ENCODE measurements around the gene ARHGAP15.

ARHGAP15 gene

DNA sequence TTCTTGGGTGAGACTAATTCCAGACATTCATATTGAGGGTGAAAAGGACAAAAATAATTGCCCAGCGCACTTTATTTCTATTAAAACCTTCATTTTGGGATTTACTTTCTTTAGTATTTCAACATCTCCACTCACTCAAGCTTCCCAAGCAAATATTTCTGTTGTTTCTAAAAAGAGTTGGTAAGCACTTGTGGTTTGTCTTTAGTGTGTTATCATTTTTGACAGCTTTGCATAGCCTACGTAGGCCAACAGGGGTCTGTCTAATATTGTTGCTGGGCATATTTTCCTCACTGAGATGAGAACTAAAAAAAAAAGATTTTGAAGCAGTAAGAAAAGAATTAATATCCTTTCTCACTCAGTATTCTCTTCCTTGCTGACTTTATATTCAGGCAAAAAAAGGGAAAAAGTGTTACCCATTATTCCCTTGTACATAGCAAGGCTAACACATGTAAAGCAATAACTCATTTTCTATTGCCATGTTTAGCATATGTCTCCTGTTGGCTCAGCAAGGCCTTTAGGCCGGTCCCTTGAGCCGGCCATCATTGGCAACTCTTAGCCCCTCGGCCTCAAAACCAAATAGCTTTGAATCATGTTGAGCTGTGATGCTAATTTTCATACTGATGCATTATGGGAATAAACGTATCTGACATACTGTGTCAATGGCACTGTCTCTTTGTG lies 494.2 kb downstream of the ARHGAP15 start:
- Mint-ChIP-seq H3K27ac (no peak overlapping the region), H3K4me1 (no peaks in the 10 kb centered on the region), H3K9me3 (peaks cover 6% of the 10 kb centered on the region), H3K27me3 (no peaks in the 10 kb centered on the region), H3K4me3 (no peak overlapping the region), H3K36me3 (peaks cover 62% of the 10 kb centered on the region)
- DNase-seq (ENCODE audit: low spot score in 2 of 2) = no peak
- ATAC-seq (ENCODE audit: low read depth) = no peak

DNA sequence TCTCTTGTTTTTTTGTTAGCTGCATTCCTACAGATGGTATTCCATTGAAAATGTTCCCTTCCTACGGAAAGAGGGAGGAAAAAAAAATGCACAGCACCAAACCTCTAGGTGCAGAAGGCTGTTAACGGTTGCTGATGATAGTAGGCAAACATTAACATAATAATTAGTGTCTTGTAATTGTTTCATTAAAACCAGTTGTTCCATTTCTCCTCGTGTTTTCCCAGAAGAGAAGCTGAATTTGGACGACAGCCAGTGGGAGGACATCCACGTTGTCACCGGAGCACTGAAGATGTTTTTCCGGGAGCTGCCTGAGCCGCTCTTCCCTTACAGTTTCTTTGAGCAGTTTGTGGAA lies 494.7 kb downstream of the ARHGAP15 start:
- Mint-ChIP-seq H3K4me1 (no peaks in the 10 kb centered on the region), H3K9me3 (peaks cover 6% of the 10 kb centered on the region), H3K27me3 (no peaks in the 10 kb centered on the region), H3K36me3 (peaks cover 66% of the 10 kb centered on the region), H3K4me3 (no peak overlapping the region), H3K27ac (no peak overlapping the region)
- no peak for ATAC-seq (ENCODE audit: low read depth)
- no peak for DNase-seq (ENCODE audit: low spot score in 2 of 2)

DNA sequence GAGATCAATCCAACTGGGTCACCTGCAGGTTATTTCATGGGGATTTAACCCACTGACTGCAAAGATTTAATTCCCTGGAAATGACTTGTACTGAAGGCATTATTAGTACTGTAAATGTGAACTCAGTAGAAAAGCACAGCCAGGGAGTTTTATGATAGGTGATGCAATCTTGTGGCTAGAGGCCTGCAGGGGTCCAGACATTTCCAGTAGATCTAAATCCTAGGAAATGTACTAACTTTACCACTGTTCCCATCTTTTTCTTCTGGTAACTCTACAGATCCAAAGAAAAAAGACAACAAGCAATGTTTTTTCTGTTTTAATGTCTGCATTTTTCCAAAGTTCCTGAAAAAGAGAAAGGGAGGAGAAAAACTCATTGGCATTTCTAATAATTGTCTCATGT lies 500.1 kb downstream of the ARHGAP15 start:
- DNase-seq (ENCODE audit: low spot score in 2 of 2) (no peak), ATAC-seq (ENCODE audit: low read depth) (no peak)
- no peaks in the 10 kb centered on the region for H3K4me1 Mint-ChIP-seq
- H3K27me3 Mint-ChIP-seq = no peaks in the 10 kb centered on the region
- peaks cover 9% of the 10 kb centered on the region for H3K9me3 Mint-ChIP-seq
- no peak overlapping the region for H3K4me3 Mint-ChIP-seq
- peaks cover 66% of the 10 kb centered on the region for H3K36me3 Mint-ChIP-seq
- H3K27ac Mint-ChIP-seq = no peak overlapping the region

DNA sequence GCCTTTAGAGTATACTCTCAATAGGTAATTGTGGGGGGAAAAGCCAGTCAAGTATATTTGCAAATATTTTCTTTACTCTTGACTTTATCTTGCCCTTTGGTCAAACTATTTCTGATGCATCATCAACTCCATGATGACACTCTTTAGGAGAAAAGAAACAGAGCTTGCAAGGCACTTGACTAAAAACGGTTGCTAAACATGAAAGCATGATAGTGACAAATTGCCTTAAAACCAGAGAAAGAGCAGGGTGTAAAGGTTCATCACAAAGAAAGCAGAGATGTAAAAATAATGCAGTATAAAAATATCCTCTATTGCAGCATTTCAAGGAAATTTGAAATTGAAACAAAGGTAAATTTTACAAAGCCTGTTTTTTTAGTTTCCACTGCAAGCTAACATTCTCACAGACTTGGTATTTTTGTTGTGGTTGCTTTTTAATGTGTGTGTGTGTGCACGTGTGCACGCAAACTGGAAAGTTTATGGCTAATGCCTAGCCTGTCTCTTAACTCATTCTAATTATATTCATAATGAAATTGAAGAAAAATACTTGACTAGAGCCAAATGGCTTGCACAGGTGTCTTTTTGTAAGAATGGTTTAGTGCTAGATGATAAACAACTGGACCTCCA lies 503.6 kb downstream of the ARHGAP15 start:
- Mint-ChIP-seq H3K27ac (no peak overlapping the region), H3K27me3 (no peaks in the 10 kb centered on the region), H3K4me1 (no peaks in the 10 kb centered on the region), H3K9me3 (peaks cover 8% of the 10 kb centered on the region), H3K4me3 (no peak overlapping the region), H3K36me3 (peaks cover 65% of the 10 kb centered on the region)
- ATAC-seq (ENCODE audit: low read depth) (no peak), DNase-seq (ENCODE audit: low spot score in 2 of 2) (no peak)

DNA sequence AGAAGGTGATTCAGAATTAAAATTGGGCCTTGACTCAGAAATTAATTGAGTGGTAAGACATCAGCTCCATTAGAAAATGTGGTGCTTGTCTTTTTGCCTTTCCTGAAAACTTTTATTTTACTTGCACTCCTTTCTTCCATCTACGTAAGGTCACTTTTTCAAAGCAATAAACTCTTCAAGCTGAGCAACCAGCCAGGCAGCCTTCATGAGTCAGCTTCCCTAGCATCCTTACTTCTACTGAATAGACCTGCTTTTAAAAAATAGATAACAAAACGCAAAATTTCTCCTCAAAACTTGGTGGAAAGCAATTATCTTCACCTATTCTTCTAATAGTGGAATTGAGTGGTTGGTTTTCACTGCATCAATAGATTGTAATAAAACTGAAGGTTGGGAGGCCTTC lies 504.2 kb downstream of the ARHGAP15 start:
- no peak for ATAC-seq (ENCODE audit: low read depth)

DNA sequence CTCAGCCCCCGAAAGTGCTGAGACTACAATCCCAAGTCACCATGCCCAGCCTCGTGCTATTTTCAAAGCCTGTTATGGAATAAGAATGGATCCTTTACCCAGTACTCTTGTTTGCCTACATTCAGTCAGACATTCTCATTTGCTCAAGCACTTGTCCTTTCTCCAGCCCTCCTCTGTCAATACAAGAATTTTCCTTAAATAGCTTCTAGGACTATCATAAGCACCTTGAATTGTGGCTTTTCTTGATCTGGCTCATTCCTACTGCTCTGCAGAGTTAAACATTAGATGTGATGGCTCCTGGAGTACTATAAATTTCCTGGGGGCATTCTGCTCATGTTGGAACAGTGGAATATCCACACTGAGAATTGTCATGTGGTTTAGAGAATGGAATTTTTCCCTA lies 506.1 kb downstream of the ARHGAP15 start:
- DNase-seq (ENCODE audit: low spot score in 2 of 2) (no peak), ATAC-seq (ENCODE audit: low read depth) (no peak)
- no peak overlapping the region for H3K4me3 Mint-ChIP-seq
- H3K9me3 Mint-ChIP-seq = peaks cover 8% of the 10 kb centered on the region
- H3K4me1 Mint-ChIP-seq = no peaks in the 10 kb centered on the region
- no peaks in the 10 kb centered on the region for H3K27me3 Mint-ChIP-seq
- H3K27ac Mint-ChIP-seq = no peak overlapping the region
- H3K36me3 Mint-ChIP-seq = peaks cover 54% of the 10 kb centered on the region

More for the DNA sequence above, 504.2 kb downstream of the ARHGAP15 start:
- no peaks in the 10 kb centered on the region for H3K27me3 Mint-ChIP-seq
- no peak for DNase-seq (ENCODE audit: low spot score in 2 of 2)
- H3K36me3 Mint-ChIP-seq = peaks cover 60% of the 10 kb centered on the region
- no peak overlapping the region for H3K4me3 Mint-ChIP-seq
- no peak overlapping the region for H3K27ac Mint-ChIP-seq
- H3K4me1 Mint-ChIP-seq = no peaks in the 10 kb centered on the region
- peaks cover 8% of the 10 kb centered on the region for H3K9me3 Mint-ChIP-seq

DNA sequence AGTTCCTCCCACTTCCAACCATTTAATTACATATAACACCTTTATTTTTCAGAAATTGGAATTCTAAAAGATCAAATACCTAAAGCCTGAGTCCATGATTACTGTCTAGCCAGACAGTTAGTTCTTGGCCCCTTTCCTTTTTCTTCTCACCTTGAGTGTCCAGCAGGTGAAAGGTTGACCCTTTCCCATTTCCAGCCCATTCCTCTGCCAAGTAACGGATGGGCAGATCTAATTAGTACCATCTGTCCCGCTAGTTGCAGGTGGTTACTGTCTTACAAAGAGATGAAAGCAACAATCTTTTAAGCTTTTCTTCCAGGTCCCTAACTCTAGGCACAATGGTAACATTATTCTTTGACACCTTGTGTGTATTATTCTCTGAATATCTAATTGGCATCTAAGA lies 506.7 kb downstream of the ARHGAP15 start:
- DNase-seq (ENCODE audit: low spot score in 2 of 2) = no peak
- no peaks in the 10 kb centered on the region for H3K4me1 Mint-ChIP-seq
- H3K9me3 Mint-ChIP-seq = peaks cover 8% of the 10 kb centered on the region
- H3K4me3 Mint-ChIP-seq = no peak overlapping the region
- peaks cover 52% of the 10 kb centered on the region for H3K36me3 Mint-ChIP-seq
- H3K27ac Mint-ChIP-seq = no peak overlapping the region
- no peak for ATAC-seq (ENCODE audit: low read depth)
- no peaks in the 10 kb centered on the region for H3K27me3 Mint-ChIP-seq

DNA sequence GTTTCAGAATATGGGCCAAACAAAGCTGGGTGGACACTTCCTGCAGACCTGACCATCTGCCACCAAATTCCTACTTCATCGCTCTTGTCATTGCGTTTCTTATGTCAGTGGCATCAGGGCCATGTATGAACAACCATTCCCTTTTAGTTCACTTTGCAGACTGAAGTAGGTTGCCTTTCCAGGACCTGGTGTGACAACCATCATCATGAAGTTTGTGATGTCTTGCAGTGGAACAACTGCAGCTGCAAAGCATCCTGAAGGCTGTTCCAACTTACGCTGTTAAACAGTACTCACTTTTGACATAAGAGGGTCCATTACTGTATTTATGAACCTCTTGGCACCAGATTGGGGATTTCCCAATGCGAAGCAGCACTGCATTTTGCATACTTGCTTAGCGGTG lies 511.6 kb downstream of the ARHGAP15 start:
- Mint-ChIP-seq H3K4me3 (no peak overlapping the region), H3K27ac (no peak overlapping the region), H3K36me3 (peaks cover 47% of the 10 kb centered on the region), H3K4me1 (peaks cover 2% of the 10 kb centered on the region), H3K27me3 (no peaks in the 10 kb centered on the region), H3K9me3 (peaks cover 3% of the 10 kb centered on the region)
- no peak for DNase-seq (ENCODE audit: low spot score in 2 of 2)
- ATAC-seq (ENCODE audit: low read depth) = no peak

DNA sequence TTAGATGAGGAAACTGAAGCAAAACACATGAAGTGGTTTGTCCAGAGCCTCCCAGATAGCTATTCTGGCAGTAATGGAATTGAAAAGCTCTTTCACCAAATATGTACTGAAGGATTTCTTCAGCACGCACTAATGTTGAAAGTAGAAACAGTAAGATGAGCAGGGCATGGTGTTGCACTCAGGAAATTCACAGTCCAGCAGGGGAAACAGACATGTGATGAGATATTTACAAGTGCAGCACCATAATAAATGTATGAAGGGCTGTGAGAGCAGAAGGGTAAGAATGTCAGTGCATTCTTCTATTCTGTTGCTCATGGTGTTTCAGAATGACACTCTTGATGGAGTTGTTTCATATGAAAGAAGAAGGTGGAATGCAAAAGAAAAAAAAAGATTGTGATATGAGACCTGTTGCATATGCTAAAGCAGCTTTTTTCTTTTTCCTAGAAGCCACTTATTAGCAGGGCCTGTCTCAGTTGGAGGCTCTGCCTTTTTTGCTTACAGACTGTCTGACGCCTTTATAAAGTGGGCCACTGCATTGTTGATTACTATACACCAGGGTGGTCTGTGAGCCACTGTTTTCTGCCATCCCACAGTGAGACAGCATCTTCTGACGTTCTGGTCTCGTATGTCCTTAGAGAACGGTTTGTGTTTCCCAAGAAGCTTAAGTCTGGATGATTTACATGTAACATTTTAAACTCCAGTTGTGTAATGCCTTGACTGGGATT lies 516.9 kb downstream of the ARHGAP15 start:
- Mint-ChIP-seq H3K27me3 (no peaks in the 10 kb centered on the region), H3K27ac (peak overlapping the region; percentile 69), H3K36me3 (peaks cover 59% of the 10 kb centered on the region), H3K4me3 (no peak overlapping the region), H3K9me3 (peaks cover 2% of the 10 kb centered on the region), H3K4me1 (peaks cover 2% of the 10 kb centered on the region)
- DNase-seq (ENCODE audit: low spot score in 2 of 2) = no peak
- no peak for ATAC-seq (ENCODE audit: low read depth)

DNA sequence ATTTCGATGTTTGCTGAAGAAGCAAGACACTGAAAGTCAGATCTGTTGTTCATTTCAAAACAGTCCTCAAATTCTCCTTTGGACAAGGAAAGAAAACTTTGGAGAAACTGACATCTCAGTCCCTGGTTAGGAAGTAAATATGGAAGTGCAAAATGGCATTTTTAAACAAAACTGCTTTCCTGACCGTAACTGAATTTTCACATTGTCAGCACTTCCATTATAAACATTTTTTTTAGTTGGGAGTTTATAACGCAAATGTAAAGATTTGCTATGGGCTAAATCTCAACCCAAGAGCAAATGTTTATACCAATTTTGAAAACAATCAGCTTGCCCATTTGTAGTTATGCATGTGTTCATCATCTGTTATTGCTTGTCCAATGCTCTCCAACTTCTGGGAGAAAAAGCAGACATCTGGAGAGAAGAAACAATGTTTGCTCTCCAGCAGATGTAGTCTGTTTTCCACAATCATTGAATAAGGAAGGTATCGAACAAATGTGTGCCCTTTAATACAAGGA lies 520.1 kb downstream of the ARHGAP15 start:
- DNase-seq (ENCODE audit: low spot score in 2 of 2) (no peak), ATAC-seq (ENCODE audit: low read depth) (no peak)
- Mint-ChIP-seq H3K4me3 (no peak overlapping the region), H3K27ac (no peak overlapping the region), H3K9me3 (peaks cover 10% of the 10 kb centered on the region), H3K4me1 (no peaks in the 10 kb centered on the region), H3K36me3 (peaks cover 60% of the 10 kb centered on the region), H3K27me3 (no peaks in the 10 kb centered on the region)

DNA sequence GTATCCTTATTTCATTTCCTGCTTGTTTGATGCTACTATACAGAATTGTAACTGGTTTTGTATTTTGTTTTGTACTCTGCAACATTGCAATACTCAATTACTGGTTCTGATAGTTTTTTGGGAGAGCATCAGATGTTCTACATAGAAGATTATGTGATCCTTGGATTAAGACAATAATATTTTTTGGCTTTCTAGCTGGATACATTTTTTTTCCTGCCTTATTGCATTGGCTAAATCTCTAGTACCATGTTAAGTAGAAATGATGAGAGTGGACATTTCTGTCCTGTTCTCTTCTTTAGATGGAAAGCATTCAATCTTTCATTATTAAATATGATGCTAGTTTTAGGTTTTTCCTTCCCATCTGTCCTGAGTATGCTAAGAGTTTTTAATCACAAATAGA lies 523.5 kb downstream of the ARHGAP15 start:
- Mint-ChIP-seq H3K4me3 (no peak overlapping the region), H3K36me3 (peaks cover 57% of the 10 kb centered on the region), H3K9me3 (peaks cover 11% of the 10 kb centered on the region), H3K27ac (no peak overlapping the region), H3K27me3 (no peaks in the 10 kb centered on the region), H3K4me1 (no peaks in the 10 kb centered on the region)
- no peak for ATAC-seq (ENCODE audit: low read depth)
- DNase-seq (ENCODE audit: low spot score in 2 of 2) = no peak

DNA sequence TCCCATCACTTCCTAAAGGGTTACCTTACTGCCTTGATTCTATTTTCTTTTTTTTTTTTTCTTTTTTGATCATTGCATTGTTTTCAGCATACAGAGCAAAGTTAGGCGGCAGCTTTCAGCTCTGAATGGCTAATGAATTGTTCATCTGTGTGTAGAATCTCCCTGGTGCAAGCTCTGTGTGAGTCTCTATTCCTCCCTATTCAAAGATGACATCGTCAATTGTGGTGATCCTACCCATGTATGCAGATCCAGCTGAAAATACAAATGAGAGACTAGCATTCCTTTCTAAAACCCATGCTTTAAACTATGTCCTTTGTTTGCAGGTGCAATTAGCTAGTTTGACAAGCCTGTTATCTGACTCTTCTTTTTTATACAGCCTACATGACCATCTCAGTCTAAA lies 539.0 kb downstream of the ARHGAP15 start:
- DNase-seq (ENCODE audit: low spot score in 2 of 2) (no peak), ATAC-seq (ENCODE audit: low read depth) (no peak)
- Mint-ChIP-seq H3K27me3 (no peaks in the 10 kb centered on the region), H3K36me3 (peaks cover 15% of the 10 kb centered on the region), H3K27ac (no peak overlapping the region), H3K4me3 (no peak overlapping the region), H3K9me3 (peaks cover 1% of the 10 kb centered on the region), H3K4me1 (peaks cover 5% of the 10 kb centered on the region)

DNA sequence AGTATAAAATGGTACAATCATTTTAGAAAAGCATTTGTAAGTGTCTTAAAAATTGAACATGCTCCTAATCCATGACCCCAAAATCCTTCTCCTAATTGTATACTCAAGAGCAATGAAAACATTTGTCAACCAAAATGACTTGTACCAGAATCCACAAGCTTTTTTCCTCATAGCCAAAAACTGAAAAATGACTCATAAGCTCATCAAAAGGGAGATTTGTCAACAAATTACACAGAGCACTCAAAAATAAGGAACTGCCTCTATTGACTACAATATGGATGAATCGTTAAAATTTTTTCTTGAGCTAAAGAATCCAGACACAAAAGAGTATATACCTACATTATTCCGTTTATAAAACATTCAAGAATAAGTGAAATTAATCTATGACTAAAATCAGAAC lies 544.8 kb downstream of the ARHGAP15 start:
- peaks cover 8% of the 10 kb centered on the region for H3K4me1 Mint-ChIP-seq
- no peak overlapping the region for H3K4me3 Mint-ChIP-seq
- peaks cover 32% of the 10 kb centered on the region for H3K36me3 Mint-ChIP-seq
- no peaks in the 10 kb centered on the region for H3K27me3 Mint-ChIP-seq
- ATAC-seq (ENCODE audit: low read depth) = no peak
- no peak for DNase-seq (ENCODE audit: low spot score in 2 of 2)
- H3K9me3 Mint-ChIP-seq = no peaks in the 10 kb centered on the region
- peak overlapping the region; percentile 13 for H3K27ac Mint-ChIP-seq

DNA sequence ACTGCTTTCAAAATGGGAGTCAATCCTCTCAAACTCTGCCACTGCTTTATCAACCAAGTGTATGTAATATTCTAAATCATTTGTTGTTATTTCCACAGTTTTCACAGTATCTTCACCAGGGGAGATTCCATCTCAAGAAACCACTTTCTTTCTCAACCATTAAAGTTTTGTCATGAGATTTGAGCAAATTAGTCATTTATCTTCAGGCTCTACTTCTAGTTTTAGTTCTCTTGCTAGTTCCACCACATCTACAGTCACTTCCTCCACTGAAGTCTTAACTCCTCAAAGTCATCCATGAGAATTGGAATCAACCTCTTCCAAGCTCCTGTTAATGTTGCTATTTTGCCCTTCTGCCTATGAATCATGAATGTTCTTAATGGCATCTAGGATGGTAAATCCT lies 545.8 kb downstream of the ARHGAP15 start:
- DNase-seq (ENCODE audit: low spot score in 2 of 2) (no peak), ATAC-seq (ENCODE audit: low read depth) (no peak)
- peaks cover 30% of the 10 kb centered on the region for H3K36me3 Mint-ChIP-seq
- no peak overlapping the region for H3K4me3 Mint-ChIP-seq
- H3K4me1 Mint-ChIP-seq = peaks cover 10% of the 10 kb centered on the region
- peak overlapping the region; percentile 6 for H3K27ac Mint-ChIP-seq
- no peaks in the 10 kb centered on the region for H3K27me3 Mint-ChIP-seq
- no peaks in the 10 kb centered on the region for H3K9me3 Mint-ChIP-seq
